ENCODE results near the gene TCFL5. TPM values are rescaled to one million over a fixed set of nuclear protein-coding genes. Genes with fewer than 3 reads are reported as not detected.

TCFL5 gene
- total RNA-seq, 2 donors from 2014 or later, result 3.4 to 3.7 TPM

DNA sequence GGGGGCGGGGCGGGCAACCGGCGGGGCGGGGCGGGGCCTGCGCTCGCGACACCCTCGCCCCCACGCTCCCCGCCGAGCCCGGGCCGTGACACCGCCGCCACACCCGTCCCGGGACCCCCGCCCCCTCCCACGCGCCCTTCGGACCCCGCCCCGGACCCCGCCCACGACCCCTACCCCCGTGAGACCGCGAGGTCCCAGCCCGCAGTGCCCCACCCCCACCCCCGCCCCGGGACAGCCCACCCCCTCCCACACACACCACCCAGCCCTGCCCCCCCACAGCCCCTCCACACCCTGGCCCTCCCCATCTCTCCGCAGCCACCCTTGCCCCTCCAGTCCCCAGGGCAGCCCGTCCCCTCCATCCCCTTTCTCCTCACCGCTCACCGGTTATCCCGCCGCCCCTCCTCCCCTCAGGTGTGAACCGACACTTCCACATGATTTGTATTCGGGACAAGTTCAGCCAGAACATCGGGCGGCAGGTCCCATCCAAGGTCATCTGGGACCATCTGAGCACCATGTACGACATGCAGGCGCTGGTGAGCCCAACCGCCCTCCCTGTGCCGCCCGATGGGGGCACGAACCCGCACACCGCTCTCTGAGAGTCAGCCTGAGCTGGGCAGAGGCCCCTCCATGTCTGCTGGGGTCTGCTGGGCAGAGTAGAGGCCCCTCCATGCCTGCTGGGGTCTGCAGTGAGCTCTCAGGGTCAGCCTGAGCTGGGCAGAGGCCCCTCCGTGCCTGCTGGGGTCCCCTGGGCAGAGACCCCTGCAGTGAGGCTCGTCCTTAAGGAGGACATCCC lies 64.7 kb downstream of the TCFL5 start:
- Mint-ChIP-seq H3K27ac (peak overlapping the region; percentile 67), H3K27me3 (no peaks in the 10 kb centered on the region), H3K4me1 (peaks cover 8% of the 10 kb centered on the region), H3K4me3 (peak overlapping the region; percentile 74), H3K9me3 (no peaks in the 10 kb centered on the region), H3K36me3 (ENCODE audit: low read depth) (peaks cover 41% of the 10 kb centered on the region)
- no peak for ATAC-seq (replicated peaks)

DNA sequence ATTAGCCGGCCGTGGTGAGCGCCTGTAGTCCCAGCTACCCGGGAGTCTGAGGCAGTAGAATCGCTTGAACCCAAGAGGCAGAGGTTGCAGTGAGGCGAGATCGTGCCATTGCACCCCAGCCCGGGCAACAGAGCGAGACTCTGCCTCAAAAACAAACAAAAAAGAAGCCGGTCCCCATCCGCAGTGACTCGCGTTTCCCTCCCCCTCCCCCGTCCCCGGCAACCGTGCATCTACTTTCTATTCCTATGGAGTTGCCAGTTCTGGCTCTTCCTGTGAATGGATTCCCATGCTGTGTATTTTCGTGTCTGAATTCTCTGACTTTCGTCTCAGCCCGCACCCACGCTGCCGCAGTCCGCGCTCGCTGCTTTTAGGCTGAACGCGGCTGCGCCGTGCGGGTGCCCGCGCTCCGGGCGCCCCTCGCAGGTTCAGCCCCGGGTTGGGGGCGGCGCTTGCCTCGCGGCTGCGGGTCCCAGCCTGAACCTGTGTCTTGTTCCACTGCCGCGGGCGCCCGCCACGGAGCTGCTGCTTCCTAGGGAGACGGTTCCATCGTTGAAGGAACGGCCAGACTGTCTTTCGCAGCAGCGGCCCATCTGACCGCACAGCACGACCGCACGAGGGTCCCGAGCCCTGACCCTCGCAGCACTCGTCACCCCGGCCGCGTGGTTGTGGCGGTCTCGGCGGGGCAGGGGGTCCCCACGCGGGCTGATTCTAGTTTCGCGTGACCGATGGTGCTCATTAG lies 66.4 kb downstream of the TCFL5 start:
- no peaks in the 10 kb centered on the region for H3K9me3 Mint-ChIP-seq
- H3K4me1 Mint-ChIP-seq, result peaks cover 11% of the 10 kb centered on the region
- H3K27ac Mint-ChIP-seq, result peak overlapping the region; percentile 91
- H3K36me3 Mint-ChIP-seq (ENCODE audit: low read depth), result peaks cover 33% of the 10 kb centered on the region
- peak overlapping the region; percentile 87 for H3K4me3 Mint-ChIP-seq
- peak; percentile 5 for ATAC-seq (replicated peaks)
- H3K27me3 Mint-ChIP-seq, result no peaks in the 10 kb centered on the region

DNA sequence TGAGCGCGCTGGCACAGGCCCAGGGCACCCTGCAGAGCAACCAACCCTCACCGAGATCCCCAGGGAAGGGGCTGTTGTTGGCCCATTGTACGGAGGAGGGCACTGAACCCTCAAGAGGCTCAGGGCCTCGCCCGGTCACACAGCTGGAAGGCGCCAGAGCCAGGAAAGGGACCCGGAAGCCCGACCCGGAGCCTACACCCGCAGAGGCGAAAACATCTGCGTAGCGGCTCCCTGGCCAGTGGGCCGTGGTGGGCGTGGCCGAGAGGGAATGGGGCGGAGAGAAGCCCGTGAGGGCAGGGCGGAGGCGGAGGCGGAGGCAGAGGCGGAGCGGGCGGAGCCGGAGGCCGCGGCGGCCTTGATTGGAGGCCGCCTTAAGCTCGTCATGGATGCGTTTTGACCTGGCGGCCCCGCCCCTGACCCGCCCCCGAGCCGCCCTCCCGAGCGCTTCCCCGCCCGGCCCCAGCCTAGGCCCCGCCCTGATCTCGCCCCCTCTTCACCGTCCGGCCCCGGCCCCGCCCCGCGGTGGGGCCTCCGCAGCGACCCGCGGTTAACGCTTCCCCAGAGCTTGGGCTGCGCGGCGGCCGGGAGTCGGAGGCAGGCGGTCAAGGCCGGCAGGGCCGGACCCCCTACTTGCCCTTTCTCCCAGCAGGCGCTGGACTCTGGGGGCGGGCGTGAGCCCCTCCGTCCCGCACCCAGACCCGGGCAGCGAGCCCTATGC lies 67.5 kb downstream of the TCFL5 start:
- H3K27ac Mint-ChIP-seq, result peak overlapping the region; percentile 91
- no peaks in the 10 kb centered on the region for H3K9me3 Mint-ChIP-seq
- H3K4me3 Mint-ChIP-seq, result peak overlapping the region; percentile 87
- peaks cover 23% of the 10 kb centered on the region for H3K36me3 Mint-ChIP-seq (ENCODE audit: low read depth)
- ATAC-seq (replicated peaks), result peak; percentile 81
- H3K4me1 Mint-ChIP-seq, result peaks cover 11% of the 10 kb centered on the region
- no peaks in the 10 kb centered on the region for H3K27me3 Mint-ChIP-seq

DNA sequence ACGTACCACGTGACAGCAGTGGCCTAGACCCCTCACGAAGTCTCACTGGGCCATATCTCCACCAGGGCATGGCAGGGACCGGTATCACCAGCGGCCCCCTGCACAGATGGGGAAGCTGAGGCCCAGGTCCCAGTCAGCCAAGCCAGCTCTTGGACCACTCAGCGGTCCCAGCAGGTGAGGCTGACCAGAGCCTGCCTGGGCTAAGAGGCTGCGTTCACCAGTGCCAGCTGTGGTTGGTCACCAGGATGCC lies 67.9 kb downstream of the TCFL5 start:
- Mint-ChIP-seq H3K27me3 (no peaks in the 10 kb centered on the region), H3K36me3 (ENCODE audit: low read depth) (peaks cover 18% of the 10 kb centered on the region), H3K9me3 (no peaks in the 10 kb centered on the region), H3K27ac (peak overlapping the region; percentile 91), H3K4me1 (peaks cover 11% of the 10 kb centered on the region), H3K4me3 (peak overlapping the region; percentile 87)
- no peak for ATAC-seq (replicated peaks)

DNA sequence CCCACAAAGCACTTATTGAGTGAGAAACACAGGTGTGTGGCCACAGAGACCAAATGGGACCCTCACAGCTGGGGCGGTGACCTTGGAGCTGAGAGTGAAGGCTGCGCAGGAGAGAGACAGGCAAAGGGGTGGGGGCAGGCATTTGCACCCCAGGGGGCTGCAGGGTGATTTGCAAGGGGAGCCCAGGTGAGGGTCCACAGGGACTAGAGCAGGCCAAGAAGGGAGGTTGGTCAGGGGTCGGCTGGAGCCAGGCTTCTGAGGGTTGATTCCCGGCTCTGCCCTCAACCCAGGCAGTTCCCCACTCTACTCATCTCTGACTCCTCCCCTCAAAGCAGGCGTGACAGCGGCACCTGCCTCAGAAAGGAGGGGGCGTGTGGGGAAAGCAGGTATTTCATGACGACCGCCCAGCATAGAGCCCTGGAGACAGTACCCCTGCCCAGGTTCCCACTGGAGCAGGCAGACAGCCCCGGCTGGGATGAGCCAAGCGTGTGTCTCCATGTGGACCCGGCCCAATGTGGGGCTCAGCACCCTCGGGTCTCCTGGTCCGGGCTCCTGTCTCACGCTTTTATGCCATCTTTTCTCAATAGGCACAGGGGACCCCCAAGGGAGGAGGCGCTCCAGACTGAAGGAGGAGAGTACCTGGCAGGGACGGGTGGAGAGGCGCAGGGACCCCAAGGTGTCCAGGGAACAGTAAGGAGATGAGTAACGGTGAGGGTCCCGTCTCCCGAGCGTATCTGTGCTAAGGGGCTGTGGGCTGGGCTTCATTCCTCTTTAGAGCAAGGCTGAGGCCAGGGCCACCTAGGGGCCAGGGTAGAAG lies 68.5 kb downstream of the TCFL5 start:
- Mint-ChIP-seq H3K27ac (peak overlapping the region; percentile 91), H3K36me3 (ENCODE audit: low read depth) (peaks cover 13% of the 10 kb centered on the region), H3K27me3 (no peaks in the 10 kb centered on the region), H3K4me1 (peaks cover 5% of the 10 kb centered on the region), H3K4me3 (peak overlapping the region; percentile 87), H3K9me3 (no peaks in the 10 kb centered on the region)
- no peak for ATAC-seq (replicated peaks)

DNA sequence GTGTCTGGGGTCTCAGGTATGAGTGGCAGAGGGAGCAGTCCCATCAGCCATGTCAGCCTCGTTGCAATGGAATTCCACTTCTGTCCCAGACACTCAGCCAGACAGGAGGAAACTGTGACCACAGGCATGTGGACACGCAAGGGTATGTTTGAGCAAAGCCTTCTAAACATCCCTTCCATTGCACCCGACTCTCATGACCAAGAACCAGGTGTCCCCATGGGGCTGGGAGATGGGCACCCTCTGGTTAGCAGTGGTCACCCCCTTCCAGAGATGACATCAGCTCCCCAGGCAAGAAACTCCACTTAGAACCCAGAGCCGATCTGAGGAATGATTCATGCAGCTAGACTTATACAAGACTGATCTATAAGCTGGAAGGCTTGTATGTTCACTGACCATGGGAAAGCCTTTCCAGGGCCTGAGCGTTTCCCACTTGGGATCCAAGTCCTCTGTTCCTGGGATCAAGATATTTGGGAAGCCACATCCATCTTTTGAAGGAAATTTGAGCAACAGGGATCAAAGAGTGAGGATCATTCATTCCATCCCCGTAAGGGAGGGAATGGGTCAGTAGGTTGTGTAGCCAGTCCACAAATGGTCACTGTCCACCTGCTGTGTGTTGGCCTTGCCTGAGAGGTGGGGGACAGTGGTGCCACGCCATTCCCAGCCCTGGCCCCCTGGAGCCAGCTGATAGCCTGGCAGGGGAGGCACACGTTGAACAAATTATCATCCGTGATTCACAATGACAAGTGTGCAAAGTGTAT lies 69.3 kb downstream of the TCFL5 start:
- no peaks in the 10 kb centered on the region for H3K9me3 Mint-ChIP-seq
- H3K4me3 Mint-ChIP-seq, result peak overlapping the region; percentile 87
- H3K36me3 Mint-ChIP-seq (ENCODE audit: low read depth), result peaks cover 5% of the 10 kb centered on the region

DNA sequence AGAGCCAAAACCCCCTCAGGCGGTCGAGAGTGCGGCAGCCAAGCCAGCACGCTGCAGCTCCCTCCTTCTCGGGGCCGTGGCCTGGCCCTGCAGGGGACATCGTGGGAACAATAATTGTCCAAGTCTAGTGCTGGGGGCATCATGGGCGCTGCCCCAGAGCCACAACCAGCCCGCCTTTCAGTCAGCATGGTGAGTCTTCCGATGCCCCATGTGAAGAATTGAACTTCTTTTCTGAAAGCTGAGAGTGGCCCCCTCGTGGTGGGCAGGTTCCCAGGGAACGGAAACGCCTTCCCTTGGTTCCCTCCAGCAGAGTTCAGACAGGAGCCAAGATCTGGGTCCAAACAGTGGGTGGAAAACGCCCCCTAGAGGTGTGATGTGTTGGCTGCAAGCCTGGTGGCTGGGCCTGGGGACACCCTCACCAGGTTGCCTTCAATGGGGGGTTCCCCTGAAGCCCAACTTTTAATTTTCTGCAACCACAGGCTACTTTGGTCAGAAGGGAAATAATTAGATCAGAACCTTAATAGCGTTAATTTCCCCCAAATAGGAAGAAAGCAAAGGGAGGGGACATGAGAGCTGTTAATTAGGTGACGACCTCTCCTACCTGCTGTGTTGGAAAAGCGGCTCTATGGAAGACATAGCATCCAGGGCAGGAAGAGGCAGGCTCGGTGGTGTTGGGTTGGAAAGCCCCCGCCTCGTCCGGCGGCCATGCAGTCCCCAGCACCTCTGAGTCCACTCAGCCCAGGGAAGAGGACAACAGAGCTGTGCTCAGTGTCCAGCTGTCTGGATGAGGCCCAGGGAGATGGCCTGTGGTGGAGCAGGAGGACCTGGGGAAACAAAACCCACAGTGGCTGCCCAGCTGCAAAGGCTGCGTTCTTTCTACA lies 70.1 kb downstream of the TCFL5 start:
- no peaks in the 10 kb centered on the region for H3K36me3 Mint-ChIP-seq (ENCODE audit: low read depth)
- peaks cover 15% of the 10 kb centered on the region for H3K4me1 Mint-ChIP-seq
- peak overlapping the region; percentile 6 for H3K4me3 Mint-ChIP-seq
- H3K27ac Mint-ChIP-seq, result peak overlapping the region; percentile 23
- H3K27me3 Mint-ChIP-seq, result no peaks in the 10 kb centered on the region
- no peaks in the 10 kb centered on the region for H3K9me3 Mint-ChIP-seq
- ATAC-seq (replicated peaks), result no peak

More for the DNA sequence above, 69.3 kb downstream of the TCFL5 start:
- Mint-ChIP-seq H3K4me1 (peaks cover 9% of the 10 kb centered on the region), H3K27me3 (no peaks in the 10 kb centered on the region), H3K27ac (peak overlapping the region; percentile 91)
- ATAC-seq (replicated peaks), result no peak

Other genes starting within 250 kb of the TCFL5 start
- 10 to 100 TPM; 41.1 to 53.6 TPM for gene SLCO4A1, start 219.3 kb downstream of the TCFL5 start, total RNA-seq
- gene NTSR1, start 153.0 kb downstream of the TCFL5 start, total RNA-seq, result not detected
- gene MRGBP, start 65.3 kb downstream of the TCFL5 start, total RNA-seq, result 10 to 100 TPM; 16.0 to 20.5 TPM
- gene OGFR, start 57.0 kb downstream of the TCFL5 start, total RNA-seq, result 10 to 100 TPM; 42.3 to 52.6 TPM
- gene COL9A3, start 44.8 kb downstream of the TCFL5 start, total RNA-seq, result not detected
- 10 to 100 TPM; 51.4 to 51.5 TPM for gene DIDO1, start 64.7 kb upstream of the TCFL5 start, total RNA-seq
- gene GID8, start 76.3 kb upstream of the TCFL5 start, total RNA-seq, result 10 to 100 TPM; 32.7 to 34.6 TPM
- 1 to 10 TPM; 5.2 to 7.0 TPM for gene SLC17A9, start 90.9 kb upstream of the TCFL5 start, total RNA-seq
- not detected for gene BHLHE23, start 145.1 kb upstream of the TCFL5 start, total RNA-seq

Data from activated T-helper 17 cell treated with anti-CD3 and anti-CD28 coated beads, Interleukin-2, amount 50 U/mL, for 72 hours (primary cell).